Central memory CD8-positive, alpha-beta T cell (primary cell): ENCODE results near the gene SART1.
"Not testable (repeated sequence)": the region's sequence is repeated elsewhere in the genome, so short reads cannot be mapped to it uniquely, and the experiment has no call there.

Experiments
- ATAC-seq: fragments of 150-1000 bp; cut with Tn5 transposase; replicated peaks from 2 replicates; pipeline ENCODE4 v1.10.0; 2022; ENCODE audit warnings: mild to moderate bottlenecking, moderate FRiP score, moderate number of reproducible peaks; ENCODE audit not compliant: poor library complexity, severe bottlenecking; ENCODE audit errors: extremely low read depth
- DNase-seq, 2 donors: peaks; one replicate each; pipeline ENCODE4 v3.0.0; 2021; ENCODE audit warnings: low spot score in 2 of 2
- H3K27ac Mint-ChIP-seq: one replicate; pipeline ENCODE4 v1.8.0; 2022; ENCODE audit warnings: low read depth, mild to moderate bottlenecking, moderate library complexity, mixed read lengths
- H3K27me3 Mint-ChIP-seq: one replicate; pipeline ENCODE4 v1.8.0; 2022; ENCODE audit warnings: mixed read lengths
- H3K36me3 Mint-ChIP-seq: one replicate; pipeline ENCODE4 v1.8.0; 2022; ENCODE audit warnings: mild to moderate bottlenecking, moderate library complexity, mixed read lengths; ENCODE audit not compliant: insufficient read depth
- H3K4me1 Mint-ChIP-seq: one replicate; pipeline ENCODE4 v1.8.0; 2022; ENCODE audit warnings: mixed read lengths
- H3K4me3 Mint-ChIP-seq: one replicate; pipeline ENCODE4 v1.8.0; 2022; ENCODE audit warnings: mild to moderate bottlenecking, moderate library complexity, mixed read lengths
- H3K9me3 Mint-ChIP-seq: one replicate; pipeline ENCODE4 v1.8.0; 2022; ENCODE audit warnings: mixed read lengths

SART1 gene

DNA sequence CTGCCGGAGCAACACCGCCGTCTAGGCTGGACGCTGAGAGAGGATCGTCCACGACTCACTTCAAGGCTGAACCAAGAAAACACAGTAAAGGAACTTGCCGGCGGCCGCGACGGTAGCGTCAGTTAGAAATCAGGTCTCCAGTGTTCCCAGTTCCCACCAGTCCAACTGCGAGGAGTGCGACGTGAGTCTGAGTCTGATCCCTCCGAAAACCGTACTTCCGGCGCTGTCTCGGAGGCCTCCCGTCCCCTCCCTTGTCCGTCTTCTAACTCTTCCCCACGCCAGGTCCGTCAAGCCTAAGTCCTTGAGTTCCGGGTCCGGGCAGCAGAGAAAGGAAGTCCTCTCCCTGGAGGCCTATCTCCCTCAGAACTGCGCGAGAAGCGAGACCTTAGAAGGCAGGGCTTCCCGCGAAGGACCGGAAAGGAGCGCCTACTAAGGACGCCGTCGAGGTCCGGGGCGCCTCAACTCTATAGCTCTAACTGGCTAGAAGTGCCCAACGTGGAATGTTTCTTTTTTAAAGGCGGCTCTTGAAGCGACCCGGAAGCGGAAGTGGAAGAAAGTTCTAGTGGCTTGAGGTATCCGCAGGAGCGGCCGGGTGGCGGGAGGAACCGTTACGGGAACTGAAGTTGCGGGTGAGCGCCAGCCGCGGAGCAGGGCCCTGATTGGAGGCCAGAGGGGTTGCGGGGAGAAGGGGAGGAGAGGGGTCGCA, 40.6 kb downstream of the SART1 start, which contains the start of the genes BANF1 and EIF1AD:
Gene BANF1, plus strand, starts transcription at position 562 of the 706 bp plus-strand sequence. CDS start 748 bp downstream, outside the sequence.
Gene EIF1AD, minus strand, starts transcription at position 216 of the 706 bp plus-strand sequence. CDS start 1,768 bp downstream, outside the sequence.
- DNase-seq (peak; percentile 86 to 95), ATAC-seq (peak; percentile 87)
- H3K27ac Mint-ChIP-seq, result peak within 1 kb of the TSS; percentile 98
- H3K36me3 Mint-ChIP-seq, result peaks cover 49% of the 10 kb centered on the region
- H3K27me3 Mint-ChIP-seq, result no peaks in the 10 kb centered on the region
- H3K4me1 Mint-ChIP-seq, result peaks cover 32% of the 10 kb centered on the region
- H3K9me3 Mint-ChIP-seq, result no peaks in the 10 kb centered on the region
- peak within 1 kb of the TSS; percentile 98 for H3K4me3 Mint-ChIP-seq

DNA sequence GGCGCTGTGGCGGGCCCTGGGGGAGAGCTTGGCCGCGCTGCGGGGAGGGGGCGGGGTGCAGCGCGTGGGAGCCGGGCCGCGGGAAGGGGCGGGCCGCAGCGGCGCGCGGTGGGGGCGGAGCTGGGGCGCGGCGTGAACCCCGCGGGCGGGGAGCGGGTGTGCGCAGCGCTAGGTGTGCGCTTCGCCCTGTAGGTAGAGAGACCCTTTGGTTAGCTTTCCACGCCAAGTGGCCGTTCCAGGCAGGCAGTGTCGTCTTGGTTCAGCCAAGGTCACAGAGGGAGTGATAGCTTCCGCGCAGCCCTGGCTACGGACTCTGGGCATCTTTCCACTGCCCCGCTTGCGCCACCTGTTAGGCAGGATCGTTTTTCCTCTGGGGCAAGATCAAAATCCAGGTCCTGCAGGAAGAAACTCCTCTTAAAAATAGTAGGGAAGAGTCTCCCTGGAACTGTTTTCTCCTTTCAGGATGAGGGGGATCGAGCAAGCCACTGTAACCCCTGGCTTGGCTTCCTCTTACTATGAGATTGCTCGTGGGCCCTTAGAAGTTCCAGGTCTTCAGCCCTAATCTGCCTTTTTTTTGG, 41.2 kb downstream of the SART1 start:
- H3K4me1 Mint-ChIP-seq, result peaks cover 32% of the 10 kb centered on the region
- no peaks in the 10 kb centered on the region for H3K27me3 Mint-ChIP-seq
- DNase-seq (no peak), ATAC-seq (peak; percentile 65)
- peak overlapping the region; percentile 98 for H3K27ac Mint-ChIP-seq
- H3K9me3 Mint-ChIP-seq, result no peaks in the 10 kb centered on the region
- H3K4me3 Mint-ChIP-seq, result peak overlapping the region; percentile 98
- H3K36me3 Mint-ChIP-seq, result peaks cover 43% of the 10 kb centered on the region

DNA sequence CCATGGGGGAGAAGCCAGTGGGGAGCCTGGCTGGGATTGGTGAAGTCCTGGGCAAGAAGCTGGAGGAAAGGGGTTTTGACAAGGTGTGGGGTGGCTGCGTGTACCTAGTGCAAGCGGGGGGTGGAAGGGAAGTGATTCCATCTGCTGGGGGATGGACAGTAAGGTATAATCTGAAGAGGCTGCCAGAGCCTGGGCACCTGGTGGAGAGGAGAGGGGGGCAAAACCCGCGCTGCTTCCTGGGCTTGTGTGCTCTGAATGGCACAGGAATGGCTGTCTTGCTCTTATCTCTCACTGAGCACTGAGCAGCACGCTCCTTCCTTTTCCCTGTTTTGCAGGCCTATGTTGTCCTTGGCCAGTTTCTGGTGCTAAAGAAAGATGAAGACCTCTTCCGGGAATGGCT, 41.8 kb downstream of the SART1 start:
- peaks cover 41% of the 10 kb centered on the region for H3K36me3 Mint-ChIP-seq
- no peak for ATAC-seq
- H3K27me3 Mint-ChIP-seq, result no peaks in the 10 kb centered on the region
- DNase-seq, result no peak
- no peaks in the 10 kb centered on the region for H3K9me3 Mint-ChIP-seq
- H3K4me1 Mint-ChIP-seq, result peaks cover 32% of the 10 kb centered on the region
- peak overlapping the region; percentile 98 for H3K27ac Mint-ChIP-seq
- peak overlapping the region; percentile 98 for H3K4me3 Mint-ChIP-seq

DNA sequence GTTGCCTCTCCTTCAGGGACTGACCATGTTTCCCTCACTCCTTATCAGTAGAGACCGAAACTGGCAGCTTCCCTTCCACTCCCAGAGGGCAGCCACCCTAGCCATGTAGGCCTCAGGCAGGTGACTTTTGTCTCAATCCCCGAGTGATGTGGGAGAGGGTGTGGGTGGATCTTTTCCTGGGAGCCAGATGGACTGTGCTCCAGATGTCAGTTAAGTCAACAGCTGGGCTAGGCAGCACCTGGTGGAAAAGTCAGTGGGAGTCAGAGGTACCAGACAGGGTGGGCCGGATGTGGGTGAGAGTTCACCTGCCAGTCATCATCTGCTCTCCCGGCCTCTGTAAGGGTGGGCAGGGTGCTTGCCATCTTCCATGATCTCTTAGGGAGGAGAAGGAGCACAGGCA, 42.7 kb downstream of the SART1 start:
- Mint-ChIP-seq H3K4me3 (no peak overlapping the region), H3K27ac (no peak overlapping the region)

DNA sequence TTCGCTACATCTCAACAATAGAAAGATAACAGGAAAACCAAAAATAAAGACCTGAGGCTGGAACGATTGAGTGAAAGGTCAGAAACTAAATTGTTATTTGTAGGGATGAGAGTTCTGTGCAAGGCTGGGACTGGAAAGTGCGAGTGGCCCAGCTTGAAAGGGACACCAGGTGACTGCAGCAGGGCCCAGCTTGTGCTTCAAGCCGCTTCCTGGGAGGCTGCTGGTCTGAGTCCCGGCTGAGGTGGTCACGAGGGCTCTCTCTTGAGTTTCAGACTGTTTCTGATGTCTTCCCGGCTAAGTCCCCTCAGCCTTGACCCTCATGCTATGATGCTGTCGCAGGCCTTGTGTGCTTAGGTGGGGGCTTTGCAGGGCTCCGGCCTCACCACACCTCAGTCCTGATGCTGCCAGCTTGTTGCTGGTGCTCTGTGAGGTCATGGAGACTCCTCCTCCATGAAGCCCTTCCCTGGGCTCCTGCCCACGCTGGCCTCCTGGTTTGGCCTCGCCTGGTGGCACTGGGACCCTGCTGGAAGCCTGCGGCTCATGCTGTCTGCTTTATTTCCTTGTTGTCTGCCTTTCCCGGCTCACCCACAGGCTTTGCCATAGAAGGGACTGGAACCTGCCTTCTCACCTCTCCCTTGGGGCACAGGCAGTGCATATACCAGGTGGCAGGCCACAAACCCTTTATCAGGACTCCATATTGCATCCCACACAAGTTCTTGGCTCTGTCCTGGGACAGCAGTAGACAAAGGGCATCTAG, 44.8 kb downstream of the SART1 start:
- Mint-ChIP-seq H3K36me3 (peaks cover 24% of the 10 kb centered on the region), H3K9me3 (no peaks in the 10 kb centered on the region), H3K4me3 (no peak overlapping the region), H3K27ac (no peak overlapping the region), H3K27me3 (no peaks in the 10 kb centered on the region), H3K4me1 (peaks cover 21% of the 10 kb centered on the region)
- DNase-seq (no peak), ATAC-seq (no peak)

More for the DNA sequence above, 42.7 kb downstream of the SART1 start:
- Mint-ChIP-seq H3K36me3 (peaks cover 32% of the 10 kb centered on the region), H3K4me1 (peaks cover 32% of the 10 kb centered on the region), H3K9me3 (no peaks in the 10 kb centered on the region), H3K27me3 (no peaks in the 10 kb centered on the region)
- ATAC-seq, result no peak
- DNase-seq, result no peak

DNA sequence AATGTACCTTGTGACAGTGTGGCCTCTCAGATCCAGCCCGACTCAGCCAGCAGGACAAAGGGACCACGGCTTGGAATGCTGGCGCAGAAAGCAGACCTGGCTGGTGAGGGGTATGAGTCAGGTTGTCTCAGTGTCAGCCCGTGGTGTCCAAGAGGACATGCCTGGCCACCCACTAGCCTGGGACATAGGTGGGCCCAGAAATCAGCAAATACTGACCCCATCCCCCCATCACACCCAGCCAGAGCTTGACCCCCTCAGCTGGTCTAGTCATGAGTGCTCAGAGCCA, 45.3 kb downstream of the SART1 start:
- no peak overlapping the region for H3K4me3 Mint-ChIP-seq
- ATAC-seq (no peak), DNase-seq (no peak)
- H3K36me3 Mint-ChIP-seq, result peaks cover 19% of the 10 kb centered on the region
- H3K27ac Mint-ChIP-seq, result no peak overlapping the region
- H3K9me3 Mint-ChIP-seq, result no peaks in the 10 kb centered on the region
- H3K27me3 Mint-ChIP-seq, result no peaks in the 10 kb centered on the region
- peaks cover 16% of the 10 kb centered on the region for H3K4me1 Mint-ChIP-seq

DNA sequence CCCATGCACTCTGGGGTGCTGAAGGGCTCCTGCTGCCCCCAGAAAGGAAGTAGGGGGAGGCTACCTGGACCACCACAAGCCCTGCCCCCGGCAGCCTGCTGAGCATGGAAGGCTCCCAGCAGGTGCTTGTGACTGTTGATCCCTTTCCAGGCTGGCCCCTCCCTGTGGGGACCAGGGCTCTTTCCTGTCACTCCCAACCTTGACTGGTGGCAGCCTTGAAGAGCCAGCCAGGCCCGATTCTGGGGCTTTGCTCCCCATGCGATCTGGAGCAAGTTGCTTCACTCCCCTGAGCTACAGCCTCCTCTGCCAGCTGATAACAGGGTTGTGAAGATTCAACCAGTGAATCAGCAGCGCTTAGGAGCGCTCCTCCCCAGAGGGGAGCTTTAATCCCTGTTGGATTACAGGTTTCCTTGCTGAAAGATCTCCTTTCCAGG, 45.7 kb downstream of the SART1 start:
- DNase-seq (no peak), ATAC-seq (no peak)
- no peak overlapping the region for H3K4me3 Mint-ChIP-seq
- no peaks in the 10 kb centered on the region for H3K9me3 Mint-ChIP-seq
- H3K27me3 Mint-ChIP-seq, result no peaks in the 10 kb centered on the region
- no peak overlapping the region for H3K27ac Mint-ChIP-seq
- peaks cover 12% of the 10 kb centered on the region for H3K4me1 Mint-ChIP-seq
- H3K36me3 Mint-ChIP-seq, result peaks cover 15% of the 10 kb centered on the region

DNA sequence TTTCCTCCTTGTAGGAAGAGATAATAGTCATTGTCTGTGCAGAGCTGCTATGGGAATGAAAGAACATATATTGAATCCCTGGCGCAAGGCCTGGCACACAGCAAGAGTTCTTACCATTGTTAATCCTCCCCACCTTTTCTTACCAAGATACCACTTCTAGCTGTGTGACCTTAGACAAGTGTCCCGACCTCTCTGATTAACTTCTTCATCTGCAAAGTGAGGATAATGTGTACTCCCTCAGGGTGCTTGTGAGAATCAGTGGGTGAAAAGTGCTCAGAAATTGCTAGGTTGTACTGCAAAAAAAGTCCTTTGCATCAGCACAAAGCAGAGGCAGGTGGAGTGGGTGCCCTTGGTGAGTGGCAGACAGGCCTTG, 46.5 kb downstream of the SART1 start:
- peaks cover 5% of the 10 kb centered on the region for H3K4me1 Mint-ChIP-seq
- no peak overlapping the region for H3K27ac Mint-ChIP-seq
- DNase-seq (no peak), ATAC-seq (no peak)
- peaks cover 9% of the 10 kb centered on the region for H3K36me3 Mint-ChIP-seq
- H3K4me3 Mint-ChIP-seq, result no peak overlapping the region
- H3K27me3 Mint-ChIP-seq, result no peaks in the 10 kb centered on the region
- H3K9me3 Mint-ChIP-seq, result no peaks in the 10 kb centered on the region

DNA sequence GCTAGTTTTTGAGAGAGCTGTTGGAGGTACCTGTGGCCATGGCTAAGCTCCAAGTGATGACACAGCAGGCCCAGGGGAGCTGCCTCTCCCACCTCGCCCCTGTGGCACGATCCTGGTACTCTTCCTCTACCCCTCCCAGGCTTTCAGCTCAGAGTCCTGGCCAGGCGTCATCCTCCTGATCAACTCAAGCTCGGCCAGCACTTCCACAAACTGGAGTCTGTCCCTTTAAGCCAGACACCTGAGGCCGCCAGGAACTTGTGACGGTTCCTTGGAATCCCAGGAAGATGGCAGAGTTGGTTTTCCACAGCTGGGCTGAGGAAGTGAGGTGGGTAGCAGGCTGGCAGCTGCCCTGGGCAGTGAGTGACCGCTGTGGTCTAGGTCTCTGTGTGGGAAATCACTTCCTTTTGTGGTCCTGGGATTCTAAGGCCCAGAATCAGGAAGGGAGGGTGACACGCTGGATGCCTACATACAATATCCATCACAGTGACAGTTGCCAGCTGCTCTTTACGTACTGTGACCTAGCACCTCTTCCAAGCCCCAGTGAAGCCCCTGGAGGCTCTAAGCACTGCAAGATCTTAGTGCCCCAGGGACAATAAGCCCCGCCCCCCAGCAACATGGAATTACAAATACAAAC, 47.1 kb downstream of the SART1 start:
- peaks cover 8% of the 10 kb centered on the region for H3K36me3 Mint-ChIP-seq
- H3K27ac Mint-ChIP-seq, result no peak overlapping the region
- H3K4me1 Mint-ChIP-seq, result no peaks in the 10 kb centered on the region
- DNase-seq (no peak), ATAC-seq (no peak)
- no peaks in the 10 kb centered on the region for H3K27me3 Mint-ChIP-seq
- no peaks in the 10 kb centered on the region for H3K9me3 Mint-ChIP-seq
- no peak overlapping the region for H3K4me3 Mint-ChIP-seq

DNA sequence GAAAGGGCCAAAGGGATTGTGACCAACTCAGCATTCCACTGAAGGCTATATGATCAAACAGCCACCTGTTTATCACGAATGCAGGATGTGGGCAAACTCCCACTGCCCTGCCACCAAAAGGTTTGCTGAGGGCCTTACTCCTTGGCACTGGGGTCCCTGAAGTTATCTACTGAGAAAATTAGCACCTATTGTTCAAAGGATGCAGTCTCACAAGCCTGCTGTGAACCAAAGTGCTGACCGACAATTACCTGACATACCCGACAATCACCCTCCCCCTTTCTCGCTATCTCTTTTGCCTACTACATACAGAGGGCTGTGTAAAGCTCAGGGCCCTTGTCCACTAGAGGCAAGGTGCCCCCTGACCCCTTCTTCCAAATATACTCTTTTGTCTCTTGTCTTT, 48.5 kb downstream of the SART1 start:
- not testable (repeated sequence) for H3K4me3 Mint-ChIP-seq, H3K27me3 Mint-ChIP-seq, ATAC-seq, H3K9me3 Mint-ChIP-seq, H3K4me1 Mint-ChIP-seq, DNase-seq, H3K36me3 Mint-ChIP-seq
- H3K27ac Mint-ChIP-seq, result peak overlapping the region; percentile 62

DNA sequence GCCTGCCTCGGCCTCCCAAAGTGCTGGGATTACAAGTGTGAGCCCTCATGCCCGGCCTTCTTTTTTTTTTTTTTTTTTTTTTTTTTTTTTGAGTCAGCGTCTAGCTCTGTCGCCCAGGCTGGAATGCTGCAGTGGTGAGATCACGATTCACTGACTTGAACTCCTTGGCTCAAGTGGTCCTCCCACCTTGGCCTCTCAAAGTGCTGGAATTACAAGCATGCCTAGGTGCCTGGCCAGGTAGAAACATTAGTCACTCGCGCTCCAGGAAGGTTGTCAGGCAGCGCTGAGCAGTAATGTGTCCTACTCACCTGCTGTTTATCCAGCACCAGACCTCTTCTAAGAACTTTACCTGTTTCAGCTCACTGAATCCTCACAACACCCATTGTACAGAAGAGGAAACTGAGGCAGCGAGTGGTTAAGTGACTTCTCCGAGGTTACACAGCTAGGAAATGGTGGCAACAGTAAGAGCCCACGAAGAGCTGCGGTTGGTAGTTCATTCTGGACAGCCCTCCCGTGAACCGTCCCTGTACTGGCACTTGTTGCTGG, 49.8 kb downstream of the SART1 start:
- no peaks in the 10 kb centered on the region for H3K9me3 Mint-ChIP-seq
- peaks cover 3% of the 10 kb centered on the region for H3K36me3 Mint-ChIP-seq
- no peak for DNase-seq
- no peak for ATAC-seq
- no peak overlapping the region for H3K4me3 Mint-ChIP-seq
- no peaks in the 10 kb centered on the region for H3K27me3 Mint-ChIP-seq
- no peaks in the 10 kb centered on the region for H3K4me1 Mint-ChIP-seq
- no peak overlapping the region for H3K27ac Mint-ChIP-seq

DNA sequence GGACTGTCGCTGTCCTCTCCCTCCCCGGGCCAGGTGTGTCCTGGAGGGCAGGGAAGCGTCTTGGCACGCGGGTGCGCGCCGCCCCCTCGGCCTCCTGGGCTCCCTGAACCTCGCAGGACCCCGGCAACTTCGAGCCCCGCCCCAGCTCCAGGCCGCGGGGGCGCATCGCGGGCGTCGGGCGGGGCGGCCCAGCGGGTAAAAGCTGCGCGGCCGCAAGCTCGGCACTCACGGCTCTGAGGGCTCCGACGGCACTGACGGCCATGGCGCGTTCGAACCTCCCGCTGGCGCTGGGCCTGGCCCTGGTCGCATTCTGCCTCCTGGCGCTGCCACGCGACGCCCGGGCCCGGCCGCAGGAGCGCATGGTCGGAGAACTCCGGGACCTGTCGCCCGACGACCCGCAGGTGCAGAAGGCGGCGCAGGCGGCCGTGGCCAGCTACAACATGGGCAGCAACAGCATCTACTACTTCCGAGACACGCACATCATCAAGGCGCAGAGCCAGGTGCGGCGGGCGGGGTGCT, 50.3 kb downstream of the SART1 start, which contains the start of gene CST6:
Gene CST6, plus strand, starts transcription at position 224 of the 519 bp plus-strand sequence. Its CDS starts 37 bp downstream, at position 261.
- Mint-ChIP-seq H3K4me3 (no peak within 1 kb of the TSS), H3K27me3 (no peaks in the 10 kb centered on the region), H3K27ac (no peak within 1 kb of the TSS), H3K4me1 (no peaks in the 10 kb centered on the region), H3K9me3 (no peaks in the 10 kb centered on the region), H3K36me3 (peaks cover 3% of the 10 kb centered on the region)
- no peak for DNase-seq
- ATAC-seq, result no peak
